ENCODE measurements around the gene CEP128.

DNA sequence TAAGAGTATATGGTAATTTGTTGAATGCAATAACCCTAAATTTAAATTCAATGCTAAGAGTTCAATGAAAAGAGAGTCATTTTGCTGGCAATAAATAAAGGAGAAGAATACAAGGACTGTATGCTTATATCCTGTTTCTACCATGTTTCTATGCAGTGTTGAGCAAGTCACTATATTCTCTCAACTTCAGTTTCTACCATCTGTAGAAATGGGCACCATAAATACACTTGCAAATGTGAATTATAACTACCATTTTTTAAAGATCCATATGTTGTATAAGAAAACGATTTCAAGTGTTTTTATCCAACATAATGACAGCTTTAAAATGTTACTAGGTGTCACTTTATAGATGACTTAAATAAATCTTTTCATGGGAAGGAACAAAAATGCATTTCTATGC, 170.3 kb downstream of the CEP128 start:
- TF ChIP-seq, protein P1, sequence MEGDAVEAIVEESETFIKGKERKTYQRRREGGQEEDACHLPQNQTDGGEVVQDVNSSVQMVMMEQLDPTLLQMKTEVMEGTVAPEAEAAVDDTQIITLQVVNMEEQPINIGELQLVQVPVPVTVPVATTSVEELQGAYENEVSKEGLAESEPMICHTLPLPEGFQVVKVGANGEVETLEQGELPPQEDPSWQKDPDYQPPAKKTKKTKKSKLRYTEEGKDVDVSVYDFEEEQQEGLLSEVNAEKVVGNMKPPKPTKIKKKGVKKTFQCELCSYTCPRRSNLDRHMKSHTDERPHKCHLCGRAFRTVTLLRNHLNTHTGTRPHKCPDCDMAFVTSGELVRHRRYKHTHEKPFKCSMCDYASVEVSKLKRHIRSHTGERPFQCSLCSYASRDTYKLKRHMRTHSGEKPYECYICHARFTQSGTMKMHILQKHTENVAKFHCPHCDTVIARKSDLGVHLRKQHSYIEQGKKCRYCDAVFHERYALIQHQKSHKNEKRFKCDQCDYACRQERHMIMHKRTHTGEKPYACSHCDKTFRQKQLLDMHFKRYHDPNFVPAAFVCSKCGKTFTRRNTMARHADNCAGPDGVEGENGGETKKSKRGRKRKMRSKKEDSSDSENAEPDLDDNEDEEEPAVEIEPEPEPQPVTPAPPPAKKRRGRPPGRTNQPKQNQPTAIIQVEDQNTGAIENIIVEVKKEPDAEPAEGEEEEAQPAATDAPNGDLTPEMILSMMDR (IDR thresholded peaks at IDR 0.05) = no peak
- TF ChIP-seq POLR2A (IDR thresholded peaks at IDR 0.05) = no peak
- TF ChIP-seq POLR2AphosphoS5 (IDR thresholded peaks at IDR 0.05) = no peak
- TF ChIP-seq EP300 (IDR thresholded peaks at IDR 0.05; ENCODE audit: low read depth) = no peak

Measured in transverse colon (tissue), 4 donors.